Measurements from ENCODE around the gene PPFIA2. TPM values are rescaled to one million over a fixed set of nuclear protein-coding genes. Genes with fewer than 3 reads are reported as not detected.

Gene PPFIA2
- total and polyA plus RNA-seq, 10 of the 15 experiments (the other 5 are each of a cell fraction or from before 2014, with no cell fraction given), result 0.06 to 0.39 (median 0.18) TPM; not detected in 6

GRCh38 chr12:81564237-81564636 lies 194.9 kb downstream of the PPFIA2 start (continued):
- TF ChIP-seq ELK1 (IDR thresholded peaks at IDR 0.05; ENCODE audit: low read depth, low read length) (no peak), ZSCAN29 (IDR thresholded peaks at IDR 0.05) (no peak), REST (IDR thresholded peaks at IDR 0.05; ENCODE audit: low read depth, low read length) (no peak), POU2F2 (IDR thresholded peaks at IDR 0.05; ENCODE audit: borderline replicate concordance, low read depth, low read length) (no peak), DPF2 (IDR thresholded peaks at IDR 0.05) (no peak)

GRCh38 chr12:81558031-81558430 lies 201.1 kb downstream of the PPFIA2 start:
- BruUV-seq (replicated peaks), result no TSS peak
- in situ Hi-C loops (cut with MboI), result no loop called here
- ChIA-PET SMC1A (ENCODE audit: uncharacterized antibody, unreplicated experiment) (interaction anchor here (0.7 to 1.9 kb wide), 2 partner anchors 18 to 39 kb away, joined by 3 to 4 read pairs; no protein-coding TSS in a partner anchor), POLR2A (no interaction called here), RAD21 (ENCODE audit: unreplicated experiment) (no interaction called here), CTCF (no interaction called here)
- ATAC-seq (no peak), DNase-seq (ENCODE audit: low read depth, low spot score) (no peak), FAIRE-seq (no peak)
- Histone ChIP-seq H3K27me3 (replicated peaks in 1 of 2; ENCODE audit: control insufficient read depth in 2 of 2, insufficient read depth in 2 of 2, low read length in 1 of 2) (no peaks in the 10 kb centered on the region), H3K4me3 (no peak overlapping the region), H3K79me2 (ENCODE audit: control insufficient read depth, insufficient read depth, low read length) (no peaks in the 10 kb centered on the region), H3K27ac (ENCODE audit: control insufficient read depth, insufficient read depth) (no peak overlapping the region), H3K9me3 (replicated peaks; ENCODE audit: control insufficient read depth, insufficient read depth, low read length) (no peaks in the 10 kb centered on the region), H3K9ac (ENCODE audit: control insufficient read depth, insufficient read depth, low read length) (no peak overlapping the region), H3K4me1 (ENCODE audit: control insufficient read depth, insufficient read depth, low read length) (no peaks in the 10 kb centered on the region), H3K4me2 (ENCODE audit: control insufficient read depth, insufficient read depth) (no peak overlapping the region), H2AFZ (ENCODE audit: control insufficient read depth, low read depth, low read length) (no peak overlapping the region), H4K20me1 (ENCODE audit: control insufficient read depth, insufficient read depth) (no peaks in the 10 kb centered on the region), H3K36me3 (ENCODE audit: control insufficient read depth in 2 of 2, insufficient read depth in 2 of 2, low read length in 1 of 2) (no peaks in the 10 kb centered on the region)
- WGBS (ENCODE audit: insufficient coverage, insufficient replicate concordance, low lambda C conversion rate, missing lambda C conversion rate), result 39% methylated on average over 1 of the region's 1 CpG
- intact Hi-C loops (cut with micrococcal nuclease; ENCODE audit: unreplicated experiment), result no loop called here
- no peak for TF ChIP-seq POU2F2 (IDR thresholded peaks at IDR 0.05; ENCODE audit: borderline replicate concordance, low read depth, low read length)
- TF ChIP-seq KLF5 (IDR thresholded peaks at IDR 0.05; ENCODE audit: partially characterized antibody), result no peak
- no peak for TF ChIP-seq CREM (IDR thresholded peaks at IDR 0.05; ENCODE audit: low read depth)
- TF ChIP-seq ETV6 (conservative IDR thresholded peaks at IDR 0.05 in 1 of 2, IDR thresholded peaks at IDR 0.05 in 1 of 2; ENCODE audit: borderline replicate concordance in 1 of 2, low read depth in 1 of 2), result no peak
- TF ChIP-seq SIX5 (IDR thresholded peaks at IDR 0.05; ENCODE audit: low read depth, low read length, severe bottlenecking), result no peak
- no peak for TF ChIP-seq SREBF1 (IDR thresholded peaks at IDR 0.05; ENCODE audit: low read length)
- TF ChIP-seq PAX8 (IDR thresholded peaks at IDR 0.05), result no peak
- no peak for TF ChIP-seq MAX (IDR thresholded peaks at IDR 0.05; ENCODE audit: low read depth, low read length)
- TF ChIP-seq IKZF2 (IDR thresholded peaks at IDR 0.05), result no peak
- TF ChIP-seq ZNF592 (IDR thresholded peaks at IDR 0.05), result no peak
- TF ChIP-seq NR2F1 (conservative IDR thresholded peaks at IDR 0.05), result no peak

All from GM12878 (cell line).